ENCODE measurements around the gene GRIK3.

GRIK3 gene

DNA sequence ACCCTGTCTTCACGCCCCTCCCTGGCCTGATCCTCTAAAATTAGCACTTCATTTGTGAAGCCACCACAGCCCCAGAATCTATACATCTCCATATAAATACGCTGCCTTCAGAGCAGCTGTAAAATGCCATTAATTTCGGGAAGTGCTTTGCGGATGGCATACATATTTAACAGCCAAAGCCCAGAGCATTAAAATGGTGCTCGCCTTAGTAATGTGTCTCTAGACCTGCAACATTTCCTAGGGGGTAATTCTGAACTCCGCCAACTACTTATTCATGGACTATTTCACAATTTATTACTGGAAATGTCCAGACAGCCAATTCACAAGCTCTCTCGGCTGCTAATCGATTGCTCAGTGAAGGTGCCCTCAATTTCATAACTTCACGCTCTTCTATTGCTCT, 189.4 kb downstream of the GRIK3 start:
- peaks cover 15 to 33% of the 10 kb centered on the region in 2 donors for H3K27me3 ChIP-seq (ENCODE audit: control insufficient read depth in 1 of 2, insufficient read depth in 2 of 2, low read length in 2 of 2)
- no peak overlapping the region for H3K4me3 ChIP-seq (ENCODE audit: low read length in 2 of 2)
- H3K36me3 ChIP-seq (ENCODE audit: control insufficient read depth in 2 of 2, insufficient read depth in 2 of 2, low read length in 2 of 2): no peaks in the 10 kb centered on the region
- H3K27ac ChIP-seq (ENCODE audit: low read length): no peak overlapping the region
- no peak overlapping the region for H3K9ac ChIP-seq (ENCODE audit: low read length in 2 of 2)
- H3K9me3 ChIP-seq (ENCODE audit: control insufficient read depth in 2 of 2, low read length in 2 of 2): no peaks in the 10 kb centered on the region
- H3K4me1 ChIP-seq (ENCODE audit: control insufficient read depth, insufficient read depth, low read length): no peaks in the 10 kb centered on the region

DNA sequence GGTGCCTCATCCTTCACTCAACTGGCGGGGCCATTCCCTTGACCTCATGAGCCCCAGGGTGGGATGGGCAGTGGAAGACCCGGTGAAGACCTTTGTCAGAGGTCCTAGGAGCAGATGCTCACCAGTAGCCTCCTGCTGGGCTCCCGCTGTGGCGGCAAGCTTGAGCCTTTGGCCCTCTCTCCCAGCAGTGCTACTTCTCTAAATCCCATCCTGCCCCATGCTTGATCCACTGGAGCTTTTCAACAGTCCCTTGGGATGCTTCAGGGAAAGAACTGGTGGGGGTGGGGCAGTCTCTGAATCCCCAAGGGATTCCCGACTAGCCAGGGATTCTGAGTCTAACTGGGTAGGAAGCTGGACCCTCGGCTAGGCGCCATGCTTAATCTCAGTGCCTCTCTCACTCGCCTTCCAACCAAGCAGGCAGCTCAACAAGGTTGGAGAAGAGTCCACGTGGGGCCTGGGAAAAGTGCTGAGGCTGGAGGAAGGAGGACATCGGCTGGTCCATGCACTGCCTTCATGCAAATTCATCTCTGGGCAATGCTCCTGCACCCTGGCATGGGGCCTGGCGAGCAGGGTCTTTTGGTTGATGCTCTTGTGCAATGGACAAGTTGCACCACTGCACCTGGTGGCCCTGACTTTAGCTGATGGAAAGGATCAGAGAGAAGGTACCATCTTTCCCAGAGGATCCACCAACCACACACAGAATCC, 190.3 kb downstream of the GRIK3 start:
- peaks cover 10 to 29% of the 10 kb centered on the region in 2 donors for H3K27me3 ChIP-seq (ENCODE audit: control insufficient read depth in 1 of 2, insufficient read depth in 2 of 2, low read length in 2 of 2)
- H3K9ac ChIP-seq (ENCODE audit: low read length in 2 of 2): no peak overlapping the region
- H3K36me3 ChIP-seq (ENCODE audit: control insufficient read depth in 2 of 2, insufficient read depth in 2 of 2, low read length in 2 of 2): no peaks in the 10 kb centered on the region
- no peak overlapping the region for H3K27ac ChIP-seq (ENCODE audit: low read length)
- no peaks in the 10 kb centered on the region for H3K9me3 ChIP-seq (ENCODE audit: control insufficient read depth in 2 of 2, low read length in 2 of 2)
- H3K4me3 ChIP-seq (ENCODE audit: low read length in 2 of 2): no peak overlapping the region
- no peaks in the 10 kb centered on the region for H3K4me1 ChIP-seq (ENCODE audit: control insufficient read depth, insufficient read depth, low read length)

DNA sequence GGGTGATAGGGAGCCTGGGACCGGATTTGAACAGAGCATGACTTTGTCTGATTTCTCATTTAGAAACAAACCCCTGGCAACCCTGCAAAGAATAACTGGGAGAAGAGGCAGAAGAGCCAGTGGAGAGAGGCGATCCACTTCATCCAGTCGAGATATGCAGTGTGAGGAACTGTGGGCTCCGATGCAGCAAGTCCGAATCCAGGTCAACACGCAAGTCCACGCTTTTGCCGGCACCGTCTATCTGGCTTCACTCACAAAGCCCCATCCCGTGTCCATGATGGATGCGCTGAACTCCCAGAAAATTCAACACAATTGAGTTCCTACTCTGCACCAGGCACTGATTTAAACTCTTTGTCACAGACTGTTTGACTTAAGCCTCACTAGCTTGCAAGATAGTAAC, 191.3 kb downstream of the GRIK3 start:
- Histone ChIP-seq H3K4me1 (ENCODE audit: control insufficient read depth, insufficient read depth, low read length) (no peaks in the 10 kb centered on the region), H3K27me3 (ENCODE audit: control insufficient read depth in 1 of 2, insufficient read depth in 2 of 2, low read length in 2 of 2) (peaks cover 7 to 29% of the 10 kb centered on the region in 2 donors), H3K36me3 (ENCODE audit: control insufficient read depth in 2 of 2, insufficient read depth in 2 of 2, low read length in 2 of 2) (no peaks in the 10 kb centered on the region), H3K9me3 (ENCODE audit: control insufficient read depth in 2 of 2, low read length in 2 of 2) (no peaks in the 10 kb centered on the region), H3K4me3 (ENCODE audit: low read length in 2 of 2) (no peak overlapping the region), H3K27ac (ENCODE audit: low read length) (no peak overlapping the region), H3K9ac (ENCODE audit: low read length in 2 of 2) (no peak overlapping the region)

GRCh38 chr1:36842448-36842847, 191.9 kb downstream of the GRIK3 start:
- peaks cover 7 to 25% of the 10 kb centered on the region in 2 donors for H3K27me3 ChIP-seq (ENCODE audit: control insufficient read depth in 1 of 2, insufficient read depth in 2 of 2, low read length in 2 of 2)
- no peak overlapping the region for H3K27ac ChIP-seq (ENCODE audit: low read length)
- H3K36me3 ChIP-seq (ENCODE audit: control insufficient read depth in 2 of 2, insufficient read depth in 2 of 2, low read length in 2 of 2): no peaks in the 10 kb centered on the region
- H3K4me1 ChIP-seq (ENCODE audit: control insufficient read depth, insufficient read depth, low read length): no peaks in the 10 kb centered on the region
- no peaks in the 10 kb centered on the region for H3K9me3 ChIP-seq (ENCODE audit: control insufficient read depth in 2 of 2, low read length in 2 of 2)
- no peak overlapping the region for H3K4me3 ChIP-seq (ENCODE audit: low read length in 2 of 2)
- no peak overlapping the region for H3K9ac ChIP-seq (ENCODE audit: low read length in 2 of 2)

DNA sequence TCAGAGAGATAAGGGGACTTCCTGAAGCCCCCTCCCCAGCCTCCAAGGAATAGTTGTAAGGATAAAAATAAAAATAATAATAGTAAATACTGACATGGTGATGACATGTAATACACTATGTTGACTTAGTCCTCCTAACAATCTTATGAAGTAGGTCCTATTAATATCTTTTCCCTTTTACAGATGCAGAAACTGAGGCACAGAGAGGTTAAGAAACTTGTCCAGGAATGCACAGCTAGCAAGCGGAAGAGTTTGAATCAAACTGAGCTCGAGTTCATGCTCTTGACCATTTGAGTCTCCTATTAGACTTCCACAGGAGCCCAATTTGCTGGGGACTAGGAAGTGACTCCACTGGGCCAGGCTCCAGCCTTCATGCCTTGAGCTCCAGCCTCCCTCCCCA, 194.8 kb downstream of the GRIK3 start:
- Histone ChIP-seq H3K27me3 (ENCODE audit: control insufficient read depth in 1 of 2, insufficient read depth in 2 of 2, low read length in 2 of 2) (peaks cover 12 to 32% of the 10 kb centered on the region in 2 donors), H3K27ac (ENCODE audit: low read length) (no peak overlapping the region)

GRCh38 chr1:36838888-36839287, 195.4 kb downstream of the GRIK3 start:
- no peaks in the 10 kb centered on the region for H3K36me3 ChIP-seq (ENCODE audit: control insufficient read depth in 2 of 2, insufficient read depth in 2 of 2, low read length in 2 of 2)
- no peak overlapping the region for H3K4me3 ChIP-seq (ENCODE audit: low read length in 2 of 2)
- no peaks in the 10 kb centered on the region for H3K9me3 ChIP-seq (ENCODE audit: control insufficient read depth in 2 of 2, low read length in 2 of 2)
- H3K27ac ChIP-seq (ENCODE audit: low read length): no peak overlapping the region
- no peaks in the 10 kb centered on the region for H3K4me1 ChIP-seq (ENCODE audit: control insufficient read depth, insufficient read depth, low read length)
- H3K27me3 ChIP-seq (ENCODE audit: control insufficient read depth in 1 of 2, insufficient read depth in 2 of 2, low read length in 2 of 2): peaks cover 12 to 32% of the 10 kb centered on the region in 2 donors
- H3K9ac ChIP-seq (ENCODE audit: low read length in 2 of 2): no peak overlapping the region

More for the DNA sequence above, 194.8 kb downstream of the GRIK3 start:
- Histone ChIP-seq H3K9ac (ENCODE audit: low read length in 2 of 2) (no peak overlapping the region), H3K4me1 (ENCODE audit: control insufficient read depth, insufficient read depth, low read length) (no peaks in the 10 kb centered on the region), H3K9me3 (ENCODE audit: control insufficient read depth in 2 of 2, low read length in 2 of 2) (no peaks in the 10 kb centered on the region), H3K36me3 (ENCODE audit: control insufficient read depth in 2 of 2, insufficient read depth in 2 of 2, low read length in 2 of 2) (no peaks in the 10 kb centered on the region), H3K4me3 (ENCODE audit: low read length in 2 of 2) (no peak overlapping the region)

DNA sequence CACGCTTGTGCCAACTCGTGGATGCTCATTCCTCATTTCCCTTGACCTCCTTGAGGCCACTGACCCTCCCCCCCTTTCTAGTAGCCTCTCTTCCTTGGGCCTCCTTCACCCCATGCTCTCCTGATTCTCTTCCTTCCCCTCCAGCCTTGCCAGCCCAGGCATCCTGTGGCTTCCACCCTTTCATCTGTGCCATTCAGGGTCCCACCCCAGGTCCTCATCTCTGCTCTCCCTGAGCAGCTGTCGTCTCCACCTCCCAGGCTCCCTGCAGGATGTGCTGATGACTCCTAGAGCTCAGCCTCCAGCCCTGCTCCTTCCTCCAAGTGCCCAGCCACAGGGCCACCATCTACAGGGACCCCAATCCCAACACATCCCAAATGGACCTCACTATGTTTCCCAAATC, 197.4 kb downstream of the GRIK3 start:
- Histone ChIP-seq H3K27ac (ENCODE audit: low read length) (no peak overlapping the region), H3K4me3 (ENCODE audit: low read length in 2 of 2) (no peak overlapping the region), H3K27me3 (ENCODE audit: control insufficient read depth in 1 of 2, insufficient read depth in 2 of 2, low read length in 2 of 2) (peaks cover 18 to 26% of the 10 kb centered on the region in 2 donors), H3K36me3 (ENCODE audit: control insufficient read depth in 2 of 2, insufficient read depth in 2 of 2, low read length in 2 of 2) (no peaks in the 10 kb centered on the region), H3K9ac (ENCODE audit: low read length in 2 of 2) (no peak overlapping the region), H3K9me3 (ENCODE audit: control insufficient read depth in 2 of 2, low read length in 2 of 2) (no peaks in the 10 kb centered on the region), H3K4me1 (ENCODE audit: control insufficient read depth, insufficient read depth, low read length) (no peaks in the 10 kb centered on the region)

GRCh38 chr1:36836196-36836883, 198.0 kb downstream of the GRIK3 start:
- H3K36me3 ChIP-seq (ENCODE audit: control insufficient read depth in 2 of 2, insufficient read depth in 2 of 2, low read length in 2 of 2): no peaks in the 10 kb centered on the region
- no peaks in the 10 kb centered on the region for H3K4me1 ChIP-seq (ENCODE audit: control insufficient read depth, insufficient read depth, low read length)
- H3K4me3 ChIP-seq (ENCODE audit: low read length in 2 of 2): no peak overlapping the region
- no peak overlapping the region for H3K9ac ChIP-seq (ENCODE audit: low read length in 2 of 2)
- peaks cover 18 to 21% of the 10 kb centered on the region in 2 donors for H3K27me3 ChIP-seq (ENCODE audit: control insufficient read depth in 1 of 2, insufficient read depth in 2 of 2, low read length in 2 of 2)
- no peaks in the 10 kb centered on the region for H3K9me3 ChIP-seq (ENCODE audit: control insufficient read depth in 2 of 2, low read length in 2 of 2)
- H3K27ac ChIP-seq (ENCODE audit: low read length): no peak overlapping the region

DNA sequence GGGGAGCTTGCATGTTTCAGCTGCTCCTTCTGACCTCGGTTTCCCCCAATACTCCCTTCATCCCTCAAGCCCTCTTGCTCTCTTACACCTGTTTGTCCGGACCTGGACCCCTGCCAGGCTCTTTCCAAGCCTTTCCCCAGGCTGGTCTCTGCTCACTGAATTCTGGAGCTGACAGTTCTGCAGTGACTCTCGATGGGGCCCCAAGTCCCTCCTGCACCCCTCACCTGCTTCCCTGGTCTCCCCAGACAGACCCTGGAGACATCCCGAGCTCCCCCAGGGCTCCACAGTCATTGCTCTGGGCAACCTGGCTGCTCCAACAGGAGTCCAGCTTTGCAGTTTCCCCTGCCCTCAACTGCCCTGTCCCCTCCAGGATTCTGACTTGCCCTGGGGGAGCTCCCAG, 198.6 kb downstream of the GRIK3 start:
- Histone ChIP-seq H3K27ac (ENCODE audit: low read length) (no peak overlapping the region), H3K9ac (ENCODE audit: low read length in 2 of 2) (no peak overlapping the region), H3K36me3 (ENCODE audit: control insufficient read depth in 2 of 2, insufficient read depth in 2 of 2, low read length in 2 of 2) (no peaks in the 10 kb centered on the region), H3K4me3 (ENCODE audit: low read length in 2 of 2) (no peak overlapping the region), H3K27me3 (ENCODE audit: control insufficient read depth in 1 of 2, insufficient read depth in 2 of 2, low read length in 2 of 2) (peaks cover 11 to 19% of the 10 kb centered on the region in 2 donors), H3K9me3 (ENCODE audit: control insufficient read depth in 2 of 2, low read length in 2 of 2) (no peaks in the 10 kb centered on the region), H3K4me1 (ENCODE audit: control insufficient read depth, insufficient read depth, low read length) (no peaks in the 10 kb centered on the region)

DNA sequence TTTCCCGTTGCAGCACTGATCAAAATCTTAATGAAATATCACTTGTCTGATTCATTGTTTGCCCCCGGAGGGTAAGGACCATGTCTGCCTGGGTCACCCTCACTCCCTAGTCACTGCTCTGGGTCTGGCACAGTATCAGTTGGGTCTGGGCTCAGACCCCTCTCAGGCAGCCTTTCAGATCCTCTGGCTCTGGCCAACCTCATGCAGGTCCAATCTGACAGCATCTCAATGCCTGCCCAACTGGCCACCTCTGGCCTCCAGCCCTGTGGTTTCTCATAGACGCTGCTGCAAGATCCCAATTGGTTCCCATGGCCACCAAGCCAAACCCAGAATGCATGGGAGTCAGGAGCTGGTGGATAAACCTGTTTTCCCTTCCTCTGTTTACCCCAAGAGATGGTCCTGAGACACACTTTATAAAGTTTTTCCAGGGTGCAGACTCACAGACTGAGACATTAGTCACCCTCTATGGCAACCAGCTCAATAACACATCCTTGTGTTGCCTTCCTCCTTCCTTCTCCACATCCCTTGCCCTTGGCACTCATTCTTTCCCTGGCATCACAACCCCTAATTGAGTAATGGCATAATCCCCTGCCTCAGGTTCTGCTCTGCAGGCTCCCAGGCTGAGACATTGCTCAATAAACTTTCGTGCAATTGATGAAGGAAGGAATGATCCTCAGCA, 199.2 kb downstream of the GRIK3 start:
- no peak overlapping the region for H3K4me3 ChIP-seq (ENCODE audit: low read length in 2 of 2)
- H3K27ac ChIP-seq (ENCODE audit: low read length): no peak overlapping the region
- no peaks in the 10 kb centered on the region for H3K4me1 ChIP-seq (ENCODE audit: control insufficient read depth, insufficient read depth, low read length)
- no peaks in the 10 kb centered on the region for H3K36me3 ChIP-seq (ENCODE audit: control insufficient read depth in 2 of 2, insufficient read depth in 2 of 2, low read length in 2 of 2)
- peaks cover 11 to 18% of the 10 kb centered on the region in 2 donors for H3K27me3 ChIP-seq (ENCODE audit: control insufficient read depth in 1 of 2, insufficient read depth in 2 of 2, low read length in 2 of 2)
- H3K9ac ChIP-seq (ENCODE audit: low read length in 2 of 2): no peak overlapping the region
- no peaks in the 10 kb centered on the region for H3K9me3 ChIP-seq (ENCODE audit: control insufficient read depth in 2 of 2, low read length in 2 of 2)
